Epithelial cell of prostate (primary cell): Measurements from ENCODE around the gene ETNK2.

Source experiments
- DNase-seq: peaks from one replicate; pipeline ENCODE4 v3.0.0-alpha.2; 2011; ENCODE audit warnings: low read depth, low spot score
- H3K27ac ChIP-seq: fragments of 450-650 bp; 2 replicates; pipeline ENCODE4 v1.5.1; 2017; ENCODE audit warnings: mild to moderate bottlenecking

Gene ETNK2

GRCh38 chr1:204128964-204129896, 22.6 kb downstream of the ETNK2 start:
- H3K27ac ChIP-seq = peak overlapping the region; percentile 48
- no peak for DNase-seq

GRCh38 chr1:204128464-204128963, 23.3 kb downstream of the ETNK2 start:
- H3K27ac ChIP-seq = no peak overlapping the region
- no peak for DNase-seq

- no peak for DNase-seq
These were observed 24.1 kb downstream of the ETNK2 start for GRCh38 chr1:204127597-204128242.

DNA sequence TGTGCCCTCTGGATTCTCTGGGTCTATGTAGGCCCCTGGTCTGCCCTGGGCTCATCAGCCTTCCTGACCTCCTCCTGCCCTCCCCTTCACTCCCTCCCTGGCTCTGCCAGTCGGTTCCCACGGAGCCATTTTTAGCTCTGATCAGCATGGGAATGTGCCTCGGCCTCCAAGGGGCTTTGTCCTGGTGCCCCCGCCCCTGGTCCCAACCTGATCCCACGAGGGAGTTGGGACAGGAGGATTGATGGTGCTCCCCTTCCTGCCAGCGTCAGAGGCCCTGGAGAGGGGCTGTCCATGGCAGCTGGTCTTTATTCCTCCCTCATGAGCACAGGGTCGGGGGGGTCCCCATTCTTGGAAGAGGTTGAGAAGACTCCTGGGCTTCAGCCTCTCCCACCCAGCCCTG, 24.9 kb downstream of the ETNK2 start:
- no peak for DNase-seq
- peak overlapping the region; percentile 15 for H3K27ac ChIP-seq

More at GRCh38 chr1:204127597-204128242, 24.1 kb downstream of the ETNK2 start:
- H3K27ac ChIP-seq = peak overlapping the region; percentile 15

- DNase-seq = no peak
- H3K27ac ChIP-seq = no peak overlapping the region
These were observed 25.5 kb downstream of the ETNK2 start for GRCh38 chr1:204126386-204126785.

DNA sequence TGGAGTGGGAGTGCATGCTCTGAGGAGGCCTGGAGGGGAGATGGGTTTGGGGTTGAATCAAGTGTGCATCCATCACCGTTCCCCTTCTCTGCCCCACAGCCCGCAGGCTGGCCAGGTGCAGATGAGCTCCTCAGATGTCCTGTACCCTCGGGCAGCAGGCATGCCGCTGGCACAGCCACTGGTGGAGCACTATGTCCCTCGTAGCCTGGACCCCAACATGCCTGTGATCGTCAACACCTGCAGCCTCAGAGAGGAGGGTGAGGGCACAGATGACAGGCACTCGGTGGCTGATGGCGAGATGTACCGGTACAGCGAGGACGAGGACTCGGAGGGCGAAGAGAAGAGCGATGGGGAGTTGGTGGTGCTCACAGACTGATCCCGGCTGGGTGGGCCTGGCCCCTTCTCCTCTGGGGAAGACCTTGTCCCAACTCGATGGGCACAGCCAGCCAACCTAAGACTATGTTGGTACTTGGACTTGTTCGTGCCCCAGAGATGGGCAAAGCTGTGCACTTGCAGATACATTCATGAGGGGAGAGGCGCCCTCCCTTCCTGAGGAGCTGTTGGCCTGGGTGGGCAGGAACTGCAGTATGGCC, 26.0 kb downstream of the ETNK2 start:
- DNase-seq = no peak
- no peak overlapping the region for H3K27ac ChIP-seq

DNA sequence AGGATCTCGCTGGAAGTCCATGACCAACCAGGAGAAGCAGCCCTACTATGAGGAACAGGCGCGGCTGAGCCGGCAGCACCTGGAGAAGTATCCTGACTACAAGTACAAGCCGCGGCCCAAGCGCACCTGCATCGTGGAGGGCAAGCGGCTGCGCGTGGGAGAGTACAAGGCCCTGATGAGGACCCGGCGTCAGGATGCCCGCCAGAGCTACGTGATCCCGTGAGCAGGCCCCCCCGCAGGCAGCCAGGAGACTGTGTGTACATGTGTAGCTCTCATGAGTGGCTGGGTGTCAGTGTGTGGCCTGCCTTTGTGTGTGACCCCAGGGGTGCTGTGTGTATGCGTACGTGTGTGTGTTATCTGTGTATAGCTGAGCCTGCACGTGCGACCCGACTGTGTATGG, 27.2 kb downstream of the ETNK2 start:
- DNase-seq = no peak
- no peak overlapping the region for H3K27ac ChIP-seq

DNA sequence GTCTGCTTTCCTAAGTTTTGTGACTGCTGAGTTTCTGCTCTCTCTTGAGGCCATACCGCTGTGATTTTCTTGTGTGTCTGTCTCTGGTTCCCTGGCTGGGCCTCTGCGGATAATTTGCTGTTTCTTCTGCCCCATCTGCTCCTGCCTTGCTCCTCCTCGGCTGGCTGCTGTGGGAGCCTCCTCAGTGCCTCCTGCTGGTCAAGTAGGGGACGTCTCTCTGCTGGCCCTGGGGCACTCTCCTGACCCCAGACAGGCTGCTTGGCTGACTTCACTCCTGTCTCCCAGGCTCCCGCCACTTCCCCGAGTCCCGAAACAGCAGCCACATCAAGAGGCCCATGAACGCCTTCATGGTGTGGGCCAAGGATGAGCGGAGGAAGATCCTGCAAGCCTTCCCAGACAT, 28.5 kb downstream of the ETNK2 start:
- no peak overlapping the region for H3K27ac ChIP-seq

GRCh38 chr1:204121840-204122555, 29.8 kb downstream of the ETNK2 start:
- DNase-seq = no peak
- no peak overlapping the region for H3K27ac ChIP-seq

More for the DNA sequence above, 28.5 kb downstream of the ETNK2 start:
- no peak for DNase-seq

DNA sequence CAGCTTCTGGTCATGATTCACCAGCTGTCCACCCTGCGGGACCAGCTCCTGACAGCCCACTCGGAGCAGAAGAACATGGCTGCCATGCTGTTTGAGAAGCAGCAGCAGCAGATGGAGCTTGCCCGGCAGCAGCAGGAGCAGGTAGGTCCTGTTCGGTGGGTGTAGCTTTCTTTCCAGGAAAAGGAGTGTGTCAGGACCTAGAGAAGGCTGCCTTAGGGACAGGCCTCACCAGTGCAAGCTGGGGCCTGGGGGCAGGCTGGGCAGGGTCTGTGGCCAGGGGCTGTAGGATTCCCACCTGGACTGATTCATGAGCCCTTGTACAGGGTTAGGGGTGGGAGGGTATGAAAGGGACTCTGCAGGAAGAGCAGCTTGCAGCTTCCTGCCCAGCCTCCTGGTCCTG, 35.3 kb downstream of the ETNK2 start:
- no peak for DNase-seq
- H3K27ac ChIP-seq = no peak overlapping the region

GRCh38 chr1:204115116-204115515, 36.7 kb downstream of the ETNK2 start:
- DNase-seq = no peak
- no peak overlapping the region for H3K27ac ChIP-seq

GRCh38 chr1:204114606-204115005, 37.2 kb downstream of the ETNK2 start:
- DNase-seq = no peak
- no peak overlapping the region for H3K27ac ChIP-seq

DNA sequence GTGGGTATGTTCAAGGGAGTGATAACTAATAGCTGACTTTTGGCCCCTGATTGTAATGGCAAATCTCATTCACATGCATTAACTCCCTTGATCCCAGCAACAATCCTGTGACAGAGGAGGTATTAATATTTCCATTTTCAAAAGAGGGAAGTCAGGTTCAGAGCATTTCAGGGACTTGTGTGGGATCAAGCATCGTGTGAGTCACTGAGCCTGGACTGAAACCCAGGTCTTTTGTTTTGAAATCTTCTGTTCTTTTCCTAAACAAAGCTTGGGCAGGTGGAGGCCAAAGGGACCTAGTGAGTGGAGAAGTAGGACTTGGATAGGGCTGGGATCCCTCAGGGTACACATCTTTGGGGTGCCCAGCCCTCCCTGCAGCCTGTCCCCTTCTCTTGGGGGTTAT, 37.9 kb downstream of the ETNK2 start:
- no peak for DNase-seq
- H3K27ac ChIP-seq = no peak overlapping the region

GRCh38 chr1:204112876-204113730, 38.7 kb downstream of the ETNK2 start:
- no peak for DNase-seq
- no peak overlapping the region for H3K27ac ChIP-seq

DNA sequence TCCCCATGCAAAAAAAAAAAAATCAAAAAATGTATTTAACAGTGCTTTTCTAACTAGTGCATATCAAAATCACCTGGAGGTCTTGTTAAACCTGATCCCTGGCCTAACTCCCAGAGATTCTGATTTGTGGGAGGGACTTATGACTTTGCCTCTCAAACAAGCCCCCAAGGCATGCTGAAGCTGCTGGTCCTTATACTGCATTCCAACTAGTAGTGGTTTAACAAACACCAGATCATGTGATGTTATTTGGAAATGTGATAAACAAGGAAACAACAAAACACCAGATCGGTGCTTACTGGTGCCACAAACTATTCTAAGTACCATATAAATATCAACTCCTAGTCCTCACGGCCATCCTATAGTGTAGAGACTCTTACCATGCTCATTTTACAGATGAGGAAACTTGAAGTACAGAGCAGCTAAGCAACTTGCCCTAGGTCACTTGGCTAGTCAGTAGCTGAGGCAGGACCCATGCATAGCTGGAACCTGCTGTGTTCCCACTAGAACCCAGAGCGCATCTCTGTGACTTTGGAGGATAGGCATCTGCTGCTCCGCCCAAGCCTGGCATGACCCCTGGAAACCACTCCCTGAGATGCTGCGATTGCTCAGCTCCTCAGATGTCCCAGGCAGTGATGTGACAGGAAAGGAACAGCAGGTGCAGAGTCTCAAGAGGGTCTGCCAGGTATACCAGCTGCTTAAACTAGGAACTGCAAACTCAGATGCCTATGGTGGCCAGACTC, 40.8 kb downstream of the ETNK2 start:
- no peak for DNase-seq
- H3K27ac ChIP-seq = no peak overlapping the region

- no peak overlapping the region for H3K27ac ChIP-seq
- no peak for DNase-seq
These were observed 43.3 kb downstream of the ETNK2 start for GRCh38 chr1:204108312-204109141.

- DNase-seq = no peak
- H3K27ac ChIP-seq = no peak overlapping the region
These were observed 44.0 kb downstream of the ETNK2 start for GRCh38 chr1:204107892-204108291.

- no peak overlapping the region for H3K27ac ChIP-seq
- no peak for DNase-seq
These were observed 45.0 kb downstream of the ETNK2 start for GRCh38 chr1:204106825-204107224.
